ENCODE data around the gene ARNT2. TPM values are rescaled to one million over a fixed set of nuclear protein-coding genes. Genes with fewer than 3 reads are reported as not detected.

Gene ARNT2
- total RNA-seq, 1 donor from 2014 or later = 8.1 TPM

- Histone ChIP-seq H3K4me1 (no peaks in the 10 kb centered on the region), H3K9me3 (no peaks in the 10 kb centered on the region), H3K27me3 (no peaks in the 10 kb centered on the region), H3K4me3 (no peak overlapping the region), H3K36me3 (no peaks in the 10 kb centered on the region), H3K27ac (no peak overlapping the region)
- peak in 1 of 2 donors; percentile 64 for DNase-seq (ENCODE audit: extremely low spot score in 2 of 2)
- TF ChIP-seq POLR2A (IDR thresholded peaks at IDR 0.05) (no peak), POLR2AphosphoS5 (IDR thresholded peaks at IDR 0.05; ENCODE audit: insufficient read depth in 1 of 2, low read depth in 1 of 2) (no peak), CTCF (IDR thresholded peaks at IDR 0.05) (no peak)
- intact Hi-C loops (cut with DNase I) = no loop called here
Measured at GRCh38 chr15:80501476-80501875, 97.3 kb downstream of the ARNT2 start.

- no peak overlapping the region for H3K4me3 ChIP-seq
- intact Hi-C loops (cut with DNase I) = no loop called here
- H3K9me3 ChIP-seq = no peaks in the 10 kb centered on the region
- DNase-seq (ENCODE audit: extremely low spot score in 2 of 2) = peak in 1 of 2 donors; percentile 74
- TF ChIP-seq POLR2A (IDR thresholded peaks at IDR 0.05) (no peak), POLR2AphosphoS5 (IDR thresholded peaks at IDR 0.05; ENCODE audit: insufficient read depth in 1 of 2, low read depth in 1 of 2) (no peak), CTCF (IDR thresholded peaks at IDR 0.05) (no peak)
- no peaks in the 10 kb centered on the region for H3K27me3 ChIP-seq
- H3K4me1 ChIP-seq = no peaks in the 10 kb centered on the region
- peak overlapping the region; percentile 30 for H3K27ac ChIP-seq
- H3K36me3 ChIP-seq = no peaks in the 10 kb centered on the region
Measured at GRCh38 chr15:80502782-80503181, 98.6 kb downstream of the ARNT2 start.

DNA sequence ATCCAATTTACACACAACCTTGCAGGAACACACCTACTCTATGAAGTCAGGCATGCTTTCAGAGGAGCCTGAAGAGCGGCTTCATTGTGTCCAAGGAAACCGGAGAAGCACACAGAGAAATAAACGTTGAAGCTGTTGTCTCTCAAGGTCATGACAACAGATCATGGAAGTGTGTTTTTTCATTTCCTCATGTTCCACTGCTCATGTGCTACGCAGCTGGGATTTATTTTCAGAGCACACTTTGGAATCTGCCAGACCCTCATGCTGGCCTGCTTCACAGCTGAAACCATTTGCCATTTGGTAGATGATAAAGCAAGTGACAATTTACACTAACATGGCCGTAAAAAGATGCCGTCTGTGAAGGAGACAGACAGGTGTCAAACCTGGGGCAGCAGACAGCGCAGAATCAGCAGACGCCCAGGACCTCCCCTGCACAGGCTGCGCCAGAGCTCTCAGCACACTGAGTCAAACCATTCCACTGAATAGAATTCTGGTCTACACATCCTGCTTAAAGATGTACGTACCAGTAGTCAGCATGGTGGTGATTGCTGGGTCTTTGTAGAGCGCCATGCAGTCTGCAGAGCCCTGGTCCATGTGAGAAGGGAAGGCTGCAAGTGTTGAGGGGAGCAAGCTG is 99.3 kb downstream of the ARNT2 start:
- Histone ChIP-seq H3K4me1 (no peaks in the 10 kb centered on the region), H3K4me3 (no peak overlapping the region), H3K27me3 (no peaks in the 10 kb centered on the region), H3K9me3 (no peaks in the 10 kb centered on the region), H3K27ac (peak overlapping the region; percentile 30), H3K36me3 (no peaks in the 10 kb centered on the region)
- DNase-seq (ENCODE audit: extremely low spot score in 2 of 2) = peak; percentile 64 to 94
- intact Hi-C loops (cut with DNase I) = no loop called here
- TF ChIP-seq POLR2A (IDR thresholded peaks at IDR 0.05) (no peak), CTCF (IDR thresholded peaks at IDR 0.05) (no peak), POLR2AphosphoS5 (IDR thresholded peaks at IDR 0.05; ENCODE audit: insufficient read depth in 1 of 2, low read depth in 1 of 2) (no peak)

DNA sequence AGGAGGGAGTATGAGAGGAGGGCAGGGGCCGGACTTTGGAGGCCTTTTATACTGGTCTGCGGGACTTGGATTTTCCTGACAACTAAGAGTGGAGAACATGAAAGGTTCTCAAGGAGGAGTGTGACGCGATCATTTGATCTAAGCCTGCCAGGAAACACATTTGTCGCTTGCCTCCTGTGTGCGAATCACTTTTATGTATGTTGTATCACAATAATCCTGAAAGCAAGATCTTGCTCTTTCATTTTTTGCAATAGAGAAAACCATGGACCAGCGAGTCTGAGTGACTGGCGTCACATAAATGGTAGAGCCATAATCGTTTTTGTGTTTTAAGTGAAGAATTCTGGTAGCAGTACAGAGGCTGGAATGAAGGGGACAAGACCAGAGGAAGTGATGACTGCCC is 100.7 kb downstream of the ARNT2 start:
- DNase-seq (ENCODE audit: extremely low spot score in 2 of 2) = peak in 1 of 2 donors; percentile 84
- no peaks in the 10 kb centered on the region for H3K9me3 ChIP-seq
- H3K4me3 ChIP-seq = no peak overlapping the region
- H3K36me3 ChIP-seq = no peaks in the 10 kb centered on the region
- no peak overlapping the region for H3K27ac ChIP-seq
- no peaks in the 10 kb centered on the region for H3K27me3 ChIP-seq
- no peaks in the 10 kb centered on the region for H3K4me1 ChIP-seq
- intact Hi-C loops (cut with DNase I) = no loop called here
- TF ChIP-seq POLR2AphosphoS5 (IDR thresholded peaks at IDR 0.05; ENCODE audit: insufficient read depth in 1 of 2, low read depth in 1 of 2) (no peak), POLR2A (IDR thresholded peaks at IDR 0.05) (no peak), CTCF (IDR thresholded peaks at IDR 0.05) (no peak)

GRCh38 chr15:80506286-80506893 is 102.2 kb downstream of the ARNT2 start:
- H3K4me3 ChIP-seq = no peak overlapping the region
- peak in 1 of 2 donors; percentile 58 for DNase-seq (ENCODE audit: extremely low spot score in 2 of 2)

More at GRCh38 chr15:80506286-80506893, 102.2 kb downstream of the ARNT2 start:
- Histone ChIP-seq H3K27me3 (no peaks in the 10 kb centered on the region), H3K27ac (no peak overlapping the region), H3K9me3 (no peaks in the 10 kb centered on the region), H3K36me3 (no peaks in the 10 kb centered on the region), H3K4me1 (no peaks in the 10 kb centered on the region)
- no peak for TF ChIP-seq POLR2AphosphoS5 (IDR thresholded peaks at IDR 0.05; ENCODE audit: insufficient read depth in 1 of 2, low read depth in 1 of 2)
- no peak for TF ChIP-seq CTCF (IDR thresholded peaks at IDR 0.05)
- no peak for TF ChIP-seq POLR2A (IDR thresholded peaks at IDR 0.05)
- intact Hi-C loops (cut with DNase I) = no loop called here

Data from vagina (tissue), 2 donors.